ENCODE results near the gene FAM114A1. TPM values are rescaled to one million over a fixed set of nuclear protein-coding genes. Genes with fewer than 3 reads are reported as not detected.

FAM114A1 gene
- total and polyA plus RNA-seq, 2 experiments from 2014 or later: 13.0 to 14.5 TPM

- no peaks in the 10 kb centered on the region for H3K36me3 ChIP-seq (ENCODE audit: insufficient read depth)
- Mint-ChIP-seq H3K27me3 (ENCODE audit: insufficient read depth, low read depth, poor library complexity) (no peaks in the 10 kb centered on the region), H3K36me3 (ENCODE audit: low read depth) (no peaks in the 10 kb centered on the region), H3K27ac (0 out of 2 replicates have a peak overlapping the region, but pooled peaks have one; percentile 83), H3K9me3 (no peaks in the 10 kb centered on the region), H3K4me1 (no peaks in the 10 kb centered on the region), H3K4me3 (no peak overlapping the region)
- no peaks in the 10 kb centered on the region for H3F3A ChIP-seq (replicated peaks; ENCODE audit: low read depth)
- no peaks in the 10 kb centered on the region for H3K79me2 ChIP-seq (replicated peaks; ENCODE audit: insufficient read depth)
- H3K9me2 ChIP-seq (ENCODE audit: insufficient read depth): peaks cover 10% of the 10 kb centered on the region
- H3K4me2 ChIP-seq: no peak overlapping the region
- H3K27me3 ChIP-seq (ENCODE audit: insufficient read depth): no peaks in the 10 kb centered on the region
- no peak overlapping the region for H3K27ac ChIP-seq (ENCODE audit: low read depth)
- no peaks in the 10 kb centered on the region for H4K20me1 ChIP-seq (replicated peaks; ENCODE audit: insufficient read depth)
- H2AFZ ChIP-seq: no peak overlapping the region
- DNase-seq (ENCODE audit: low spot score) (no peak), ATAC-seq (no peak)
- no peak overlapping the region for H3K4me3 ChIP-seq
- no peaks in the 10 kb centered on the region; the same call in 1 of the 2 replicates for H3K4me1 ChIP-seq (ENCODE audit: insufficient read depth)
- no peak for TF ChIP-seq STAT1 (IDR thresholded peaks at IDR 0.05; ENCODE audit: unreplicated experiment)
Measured at GRCh38 chr4:38967260-38968095, 99.9 kb downstream of the FAM114A1 start.

- Mint-ChIP-seq H3K4me3 (no peak overlapping the region), H3K27me3 (ENCODE audit: insufficient read depth, low read depth, poor library complexity) (no peaks in the 10 kb centered on the region)
Measured at GRCh38 chr4:38968668-38969067, 101.1 kb downstream of the FAM114A1 start.

More at GRCh38 chr4:38968668-38969067, 101.1 kb downstream of the FAM114A1 start:
- H3K36me3 ChIP-seq (ENCODE audit: insufficient read depth): no peaks in the 10 kb centered on the region
- Mint-ChIP-seq H3K27ac (no peak overlapping the region; the same call in 1 of the 2 replicates), H3K36me3 (ENCODE audit: low read depth) (no peaks in the 10 kb centered on the region), H3K4me1 (no peaks in the 10 kb centered on the region), H3K9me3 (no peaks in the 10 kb centered on the region)
- H3K4me1 ChIP-seq (ENCODE audit: insufficient read depth): no peaks in the 10 kb centered on the region; the same call in 1 of the 2 replicates
- TF ChIP-seq ZNF331 (CRISPR knock-in tag; IDR thresholded peaks at IDR 0.05; ENCODE audit: low read depth): no peak
- TF ChIP-seq CTCF (conservative IDR thresholded peaks at IDR 0.05; ENCODE audit: low read depth in 2 of 2): no peak
- TF ChIP-seq CREB1 (CRISPR knock-in tag; IDR thresholded peaks at IDR 0.05; ENCODE audit: low read depth): no peak
- TF ChIP-seq JUNB (IDR thresholded peaks at IDR 0.05; ENCODE audit: unreplicated experiment): no peak
- no peak for TF ChIP-seq ZNF114 (CRISPR knock-in tag; IDR thresholded peaks at IDR 0.05)
- no peak for TF ChIP-seq REST (IDR thresholded peaks at IDR 0.05; ENCODE audit: unreplicated experiment)
- no peak for TF ChIP-seq STAT1 (IDR thresholded peaks at IDR 0.05; ENCODE audit: unreplicated experiment)
- TF ChIP-seq EZH2 (IDR thresholded peaks at IDR 0.05; ENCODE audit: low read depth, unreplicated experiment): no peak
- no peak for TF ChIP-seq POLR2AphosphoS5 (IDR thresholded peaks at IDR 0.05; ENCODE audit: low read depth)
- H3K4me3 ChIP-seq: no peak overlapping the region
- no peaks in the 10 kb centered on the region for H3F3A ChIP-seq (replicated peaks; ENCODE audit: low read depth)
- DNase-seq (ENCODE audit: low spot score) (no peak), ATAC-seq (no peak)
- H3K27ac ChIP-seq (ENCODE audit: low read depth): no peak overlapping the region
- no peaks in the 10 kb centered on the region for H3K79me2 ChIP-seq (replicated peaks; ENCODE audit: insufficient read depth)
- H3K27me3 ChIP-seq (ENCODE audit: insufficient read depth): no peaks in the 10 kb centered on the region
- H2AFZ ChIP-seq: no peak overlapping the region
- H3K4me2 ChIP-seq: no peak overlapping the region
- H4K20me1 ChIP-seq (replicated peaks; ENCODE audit: insufficient read depth): no peaks in the 10 kb centered on the region
- peaks cover 10% of the 10 kb centered on the region for H3K9me2 ChIP-seq (ENCODE audit: insufficient read depth)

All from GM23338 (cell line).